SK-MEL-5 (cell line): ENCODE results near the gene RBM12. TPM values are rescaled to one million over a fixed set of nuclear protein-coding genes. Genes with fewer than 3 reads are reported as not detected.
"Not testable (repeated sequence)": the region's sequence is repeated elsewhere in the genome, so short reads cannot be mapped to it uniquely, and the experiment has no call there.

Source experiments
- DNase-seq: peaks from one replicate; pipeline ENCODE4 v3.0.0-alpha.2; 2016; ENCODE audit warnings: low read depth, low spot score
- in situ Hi-C: cut with HindIII; loops from 2 replicates; pipeline ENCODE4 v1.10.0; 2016; ENCODE audit warnings: low sequenced_read_pairs, high pct_unique_total_duplicates, low pct_unique_long_range_greater_than_20kb
- polyA plus RNA-seq, 2 experiments: library from polyadenylated mRNA; depleted of rRNA; stranded (reverse); fragments of >200 nt; gene quantifications; 2 replicates each; pipeline ENCODE4 v1.2.3, GENCODE V29; 2015
- total RNA-seq: library from RNA; depleted of rRNA; stranded (reverse); fragments of >200 nt; shearing (Covaris generic); gene quantifications from 2 replicates; pipeline ENCODE4 v1.2.3, GENCODE V29; 2014; rRNA removed

The RBM12 gene, protein sequence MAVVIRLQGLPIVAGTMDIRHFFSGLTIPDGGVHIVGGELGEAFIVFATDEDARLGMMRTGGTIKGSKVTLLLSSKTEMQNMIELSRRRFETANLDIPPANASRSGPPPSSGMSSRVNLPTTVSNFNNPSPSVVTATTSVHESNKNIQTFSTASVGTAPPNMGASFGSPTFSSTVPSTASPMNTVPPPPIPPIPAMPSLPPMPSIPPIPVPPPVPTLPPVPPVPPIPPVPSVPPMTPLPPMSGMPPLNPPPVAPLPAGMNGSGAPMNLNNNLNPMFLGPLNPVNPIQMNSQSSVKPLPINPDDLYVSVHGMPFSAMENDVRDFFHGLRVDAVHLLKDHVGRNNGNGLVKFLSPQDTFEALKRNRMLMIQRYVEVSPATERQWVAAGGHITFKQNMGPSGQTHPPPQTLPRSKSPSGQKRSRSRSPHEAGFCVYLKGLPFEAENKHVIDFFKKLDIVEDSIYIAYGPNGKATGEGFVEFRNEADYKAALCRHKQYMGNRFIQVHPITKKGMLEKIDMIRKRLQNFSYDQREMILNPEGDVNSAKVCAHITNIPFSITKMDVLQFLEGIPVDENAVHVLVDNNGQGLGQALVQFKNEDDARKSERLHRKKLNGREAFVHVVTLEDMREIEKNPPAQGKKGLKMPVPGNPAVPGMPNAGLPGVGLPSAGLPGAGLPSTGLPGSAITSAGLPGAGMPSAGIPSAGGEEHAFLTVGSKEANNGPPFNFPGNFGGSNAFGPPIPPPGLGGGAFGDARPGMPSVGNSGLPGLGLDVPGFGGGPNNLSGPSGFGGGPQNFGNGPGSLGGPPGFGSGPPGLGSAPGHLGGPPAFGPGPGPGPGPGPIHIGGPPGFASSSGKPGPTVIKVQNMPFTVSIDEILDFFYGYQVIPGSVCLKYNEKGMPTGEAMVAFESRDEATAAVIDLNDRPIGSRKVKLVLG
- total RNA-seq, result 57.2 and 61.7 TPM in 2 replicates
- polyA plus RNA-seq (2015; cell fraction: cytosol; rRNA removed), result 38.6 and 41.8 TPM in 2 replicates
- polyA plus RNA-seq (2015; cell fraction: nucleus; rRNA removed), result 37.4 and 45.8 TPM in 2 replicates

DNA sequence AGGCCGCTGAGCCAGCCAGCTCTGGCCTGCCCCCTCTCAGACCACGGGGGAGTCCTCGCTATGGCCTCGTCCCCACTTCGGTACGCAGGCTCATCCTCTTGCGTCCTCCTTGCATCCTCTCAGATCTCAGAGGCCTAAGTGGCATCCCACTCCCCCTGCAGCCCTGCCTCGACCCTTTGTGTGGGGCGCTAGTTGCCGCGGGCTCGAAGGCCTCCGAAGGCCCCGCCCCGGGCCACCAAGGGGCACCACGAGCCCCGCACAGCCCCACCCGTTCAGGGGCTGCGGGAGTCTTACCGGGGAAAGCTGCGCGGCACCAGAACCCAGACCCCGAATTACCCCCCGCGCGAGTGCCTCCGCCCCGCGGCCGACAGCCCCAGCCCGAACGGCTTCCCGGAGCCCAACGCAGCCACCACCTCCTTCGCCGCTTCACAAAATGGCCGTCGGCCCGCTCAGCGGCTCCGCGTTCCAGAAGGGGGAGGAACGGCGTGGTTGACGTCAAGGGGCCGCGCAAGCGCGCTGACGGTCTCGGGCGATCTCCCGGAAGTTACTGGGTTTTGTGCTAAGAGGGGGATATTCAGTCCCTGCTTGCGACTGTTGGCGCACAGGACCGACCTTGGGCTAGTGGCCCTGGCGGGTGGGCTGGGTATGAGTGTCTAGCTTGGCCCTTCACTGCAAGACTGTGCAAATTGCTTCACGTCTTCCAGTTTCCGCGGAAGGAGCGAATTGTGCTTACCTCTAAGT lies at the start of gene RBM12, which contains the start of gene CPNE1:
RBM12 (minus strand) TSS at position 435 of the 741 bp plus-strand sequence. CDS start 9,578 bp downstream, outside the sequence.
CPNE1 (minus strand) TSS at position 435 of the 741 bp plus-strand sequence. CDS start 31,977 bp downstream, outside the sequence.
- in situ Hi-C loops, result no loop called here
- peak; percentile 95 for DNase-seq

DNA sequence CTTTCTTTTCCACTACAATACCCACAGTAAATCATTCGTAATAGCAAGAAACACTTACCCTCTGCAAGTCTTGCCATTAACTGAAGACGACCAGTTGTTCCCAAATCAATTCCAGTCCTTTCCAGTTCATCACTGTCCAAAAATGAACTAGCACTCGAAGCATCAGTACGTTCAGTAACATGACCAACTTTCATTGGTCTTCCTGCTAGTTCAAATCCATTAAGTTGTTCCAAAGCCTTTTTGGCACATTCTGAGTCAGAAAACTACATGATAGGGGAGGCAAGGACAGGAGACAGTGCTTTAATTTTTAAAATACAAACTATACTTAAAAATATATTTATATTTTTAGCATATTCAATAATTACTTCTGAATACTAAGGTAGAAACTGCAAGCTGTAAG lies 49.4 kb upstream of the RBM12 start:
- in situ Hi-C loops, result no loop called here

DNA sequence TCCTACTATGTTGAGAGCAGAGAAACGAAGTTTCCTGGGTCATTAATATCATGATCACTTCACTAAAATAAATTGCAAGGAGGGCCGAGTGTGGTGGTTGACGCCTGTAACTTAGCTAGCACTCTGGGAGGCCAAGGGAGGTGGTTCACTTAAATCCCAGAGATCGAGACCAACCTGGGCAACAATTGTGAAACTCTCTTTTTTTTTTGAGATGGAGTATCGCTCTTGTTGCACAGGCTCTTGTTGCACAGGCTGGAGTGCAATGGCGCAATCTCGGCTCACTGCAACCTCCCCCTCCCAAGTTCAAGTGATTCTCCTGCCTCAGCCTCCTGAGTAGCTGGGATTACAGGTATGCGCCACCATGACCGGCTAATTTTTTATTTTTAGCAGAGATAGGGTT lies 48.4 kb upstream of the RBM12 start:
- in situ Hi-C loops, DNase-seq: not testable (repeated sequence)

More for the DNA sequence above, 49.4 kb upstream of the RBM12 start:
- DNase-seq, result no peak

DNA sequence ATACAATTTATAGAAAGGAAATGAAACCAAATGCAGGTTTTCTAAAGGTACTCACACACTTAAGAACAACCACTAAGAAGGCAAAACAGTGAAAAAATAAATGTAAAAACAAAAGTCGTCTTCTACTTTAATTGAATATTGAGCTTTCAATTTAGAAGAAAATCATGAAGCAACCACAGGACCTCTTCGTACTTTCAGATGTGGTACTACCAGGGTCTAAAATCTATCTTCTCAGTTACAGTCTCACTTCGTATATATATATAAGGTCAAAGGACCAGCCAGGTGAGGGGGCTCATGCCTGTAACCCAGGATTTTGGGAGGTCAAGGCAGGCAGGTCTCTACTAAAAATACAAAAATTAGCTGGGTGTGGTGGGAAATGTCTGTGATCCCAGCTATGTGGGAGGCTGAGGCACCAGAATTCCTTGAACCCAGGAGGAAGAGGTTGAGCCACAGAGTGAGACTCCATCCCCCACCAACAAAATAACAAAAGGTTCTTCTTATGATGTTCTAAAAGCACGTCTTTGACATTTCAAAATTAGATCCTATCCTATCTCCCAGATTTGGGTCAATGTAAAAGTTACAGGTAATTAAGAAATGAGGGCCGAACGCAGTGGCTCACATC lies 47.0 kb upstream of the RBM12 start:
- DNase-seq, result no peak
- in situ Hi-C loops, result no loop called here

DNA sequence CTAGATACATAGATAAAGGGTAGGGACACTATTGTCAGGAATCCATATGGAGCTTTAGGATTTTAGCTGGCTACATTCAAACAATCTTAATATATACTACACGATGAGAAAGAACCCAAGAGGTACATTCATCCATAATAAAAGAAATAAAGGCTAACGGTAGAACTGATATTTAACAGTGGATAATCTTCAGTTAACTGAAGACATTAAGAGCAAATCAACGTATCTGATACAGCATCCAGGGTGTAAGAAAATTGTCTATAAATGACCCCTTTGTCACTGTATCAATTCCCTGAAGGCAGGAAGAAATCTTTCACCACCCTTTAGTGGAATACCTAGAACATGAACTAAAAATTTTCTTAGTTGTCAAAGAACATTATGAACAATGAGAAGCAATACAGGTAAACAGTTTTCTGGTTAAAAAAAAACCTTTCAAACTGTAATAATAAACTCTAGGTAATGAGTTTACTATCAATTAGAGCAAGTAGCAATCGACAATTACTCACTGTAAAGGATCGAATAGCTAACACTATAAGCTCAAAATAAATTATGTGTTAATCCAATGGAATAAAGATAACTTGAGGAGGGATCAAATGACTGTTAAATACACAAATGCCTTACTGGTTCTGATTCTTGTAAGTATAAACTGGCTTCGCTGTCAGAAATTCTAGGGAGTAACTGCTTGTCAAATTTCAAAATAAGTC lies 46.3 kb upstream of the RBM12 start:
- in situ Hi-C loops, result no loop called here
- no peak for DNase-seq

DNA sequence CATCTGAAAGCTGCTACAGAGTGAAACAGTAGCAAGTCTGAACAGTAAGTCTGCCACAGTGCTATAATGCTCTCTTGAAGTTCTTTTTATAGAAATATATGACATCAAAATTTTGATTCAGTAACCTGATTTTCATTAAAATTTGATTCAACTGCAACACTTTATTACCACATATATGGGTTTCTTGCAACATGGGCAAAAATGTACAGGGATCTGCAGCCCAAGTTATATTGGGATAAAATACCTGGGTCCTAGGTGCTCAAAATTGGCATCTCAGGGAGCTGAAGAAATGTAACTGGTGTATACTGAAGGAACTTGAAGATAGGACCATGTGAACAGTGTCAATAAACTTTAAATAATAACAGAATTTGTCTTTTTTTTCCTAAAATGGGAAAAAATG lies 45.3 kb upstream of the RBM12 start:
- no peak for DNase-seq
- in situ Hi-C loops, result no loop called here

DNA sequence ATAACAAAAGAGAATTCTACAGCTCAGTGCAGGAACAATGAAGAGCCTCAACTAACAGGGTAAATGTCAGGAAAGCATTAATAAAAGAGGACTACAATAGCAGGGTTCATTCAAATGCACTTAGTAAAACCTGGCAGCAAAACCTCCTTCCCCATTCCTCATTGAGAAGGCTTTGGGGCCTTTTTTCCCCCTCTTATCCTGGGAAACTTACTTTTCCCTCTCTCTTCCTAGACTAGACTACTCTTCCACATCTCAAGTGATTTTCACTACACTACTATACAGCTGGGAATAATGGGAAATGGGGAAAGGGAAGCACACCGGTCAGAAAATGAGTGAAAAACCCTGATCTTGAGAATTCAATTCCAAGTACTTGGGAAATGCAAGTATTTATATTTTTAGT lies 44.6 kb upstream of the RBM12 start:
- in situ Hi-C loops, result no loop called here
- DNase-seq, result peak; percentile 30

DNA sequence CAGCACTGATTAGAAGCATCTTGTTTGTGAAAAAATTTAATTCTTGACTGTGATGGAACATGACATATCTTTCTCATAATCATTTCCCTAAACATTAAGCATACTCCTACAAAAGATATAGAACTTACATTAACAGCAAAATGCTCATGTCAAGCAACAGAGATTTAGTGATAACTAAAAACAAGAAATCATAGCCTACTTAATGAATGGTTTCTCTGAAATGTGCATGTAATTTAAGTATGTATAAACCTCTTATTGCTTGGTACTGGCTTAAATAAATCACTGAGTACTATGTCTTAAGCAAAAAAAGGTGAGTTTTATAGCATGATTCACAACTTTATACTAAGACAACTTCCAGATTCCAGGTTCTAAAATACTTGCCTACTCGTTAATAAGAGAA lies 43.8 kb upstream of the RBM12 start:
- in situ Hi-C loops, result no loop called here
- no peak for DNase-seq

DNA sequence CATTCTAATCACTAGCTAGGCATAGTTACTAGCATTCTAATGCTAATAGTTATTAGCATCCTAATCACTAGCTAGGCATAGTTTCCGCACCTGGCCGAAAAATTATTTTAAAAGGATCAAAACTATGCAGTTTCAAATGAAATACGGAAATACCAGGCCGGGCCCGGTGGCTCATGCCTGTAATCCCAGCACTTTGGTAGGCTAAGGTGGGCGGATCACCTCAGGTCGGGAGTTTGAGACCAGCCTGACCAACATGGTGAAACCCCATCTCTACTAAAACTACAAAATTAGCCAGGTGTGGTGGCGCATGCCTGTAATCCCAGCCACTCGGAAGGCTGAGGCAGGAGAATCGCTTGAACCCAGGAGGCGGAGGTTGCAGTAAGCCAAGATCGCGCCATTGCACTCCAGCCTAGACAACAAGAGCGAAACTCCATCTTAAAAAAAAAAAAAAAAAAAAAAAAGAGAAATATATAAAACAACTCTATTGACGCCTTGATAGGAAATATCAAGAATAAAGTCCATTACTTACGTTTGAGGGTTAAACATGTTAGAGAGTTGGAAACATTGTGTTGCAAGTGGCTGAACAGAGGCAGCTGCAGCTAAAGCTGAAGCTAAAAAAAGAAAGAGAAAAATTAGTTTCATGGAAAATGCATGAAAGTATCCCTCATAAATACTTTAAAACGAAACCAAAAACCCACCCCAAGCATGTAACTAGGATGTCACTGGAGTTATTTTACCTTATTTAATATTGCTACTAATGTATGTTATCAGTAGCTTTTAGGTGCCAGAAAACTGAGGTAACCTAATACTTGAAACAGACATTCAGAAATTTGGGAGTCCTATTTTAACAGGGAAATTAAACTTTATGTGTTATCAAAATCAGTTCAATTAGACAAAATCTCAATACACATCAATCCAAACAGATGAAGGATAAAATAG lies 42.2 kb upstream of the RBM12 start:
- in situ Hi-C loops, DNase-seq: not testable (repeated sequence)

DNA sequence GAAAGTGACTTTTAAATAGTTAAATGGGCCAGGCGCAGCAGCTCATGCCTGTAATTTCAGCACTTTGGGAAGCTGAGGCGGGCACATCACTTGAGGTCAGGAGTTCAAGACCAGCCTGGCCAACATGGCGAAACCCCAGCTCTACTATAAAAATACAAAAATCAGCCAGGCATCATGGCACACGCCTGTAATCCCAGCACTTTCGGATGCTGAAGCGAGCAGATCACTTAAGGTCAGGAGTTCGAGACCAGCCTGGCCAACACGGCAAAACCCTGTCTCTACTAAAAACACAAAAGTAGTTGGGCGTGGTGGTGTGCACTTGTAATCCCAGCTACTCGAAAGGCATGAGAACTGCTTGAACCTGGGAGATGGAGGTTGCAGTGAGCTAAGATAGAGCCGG lies 41.2 kb upstream of the RBM12 start:
- in situ Hi-C loops, DNase-seq: not testable (repeated sequence)

DNA sequence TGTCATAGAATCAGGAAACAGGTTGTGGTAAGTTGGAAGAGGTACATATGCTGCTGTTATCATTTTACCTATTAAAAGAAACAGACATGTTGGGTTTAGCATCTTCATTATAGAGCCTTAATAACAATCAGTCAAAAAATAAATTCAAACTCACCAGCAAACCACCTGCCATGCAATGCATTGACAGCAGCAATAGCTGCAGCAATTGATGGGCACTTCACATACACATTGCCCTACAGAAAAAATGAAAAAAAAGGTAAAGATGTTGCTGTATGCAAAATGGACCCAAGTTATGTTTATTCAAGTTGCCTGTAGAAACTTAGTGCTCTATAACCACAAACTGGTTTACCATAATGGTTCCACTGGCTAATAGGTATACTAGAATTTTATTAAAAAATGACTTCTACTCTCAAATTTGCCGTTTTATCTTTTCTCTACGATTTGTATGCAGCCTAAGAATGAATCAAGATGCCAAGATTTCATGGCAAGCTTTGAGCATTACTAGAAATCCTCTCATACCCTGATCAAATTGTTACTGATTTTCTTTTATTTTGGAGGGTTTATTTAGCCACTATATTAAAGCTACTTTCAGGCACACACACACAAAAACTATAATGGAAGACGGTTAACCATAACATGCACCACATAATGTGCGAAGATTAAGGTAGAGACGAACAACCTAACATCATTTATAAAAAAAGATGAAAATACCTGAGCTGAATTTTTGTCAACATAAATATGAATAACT lies 40.0 kb upstream of the RBM12 start:
- in situ Hi-C loops, result no loop called here
- DNase-seq, result no peak

DNA sequence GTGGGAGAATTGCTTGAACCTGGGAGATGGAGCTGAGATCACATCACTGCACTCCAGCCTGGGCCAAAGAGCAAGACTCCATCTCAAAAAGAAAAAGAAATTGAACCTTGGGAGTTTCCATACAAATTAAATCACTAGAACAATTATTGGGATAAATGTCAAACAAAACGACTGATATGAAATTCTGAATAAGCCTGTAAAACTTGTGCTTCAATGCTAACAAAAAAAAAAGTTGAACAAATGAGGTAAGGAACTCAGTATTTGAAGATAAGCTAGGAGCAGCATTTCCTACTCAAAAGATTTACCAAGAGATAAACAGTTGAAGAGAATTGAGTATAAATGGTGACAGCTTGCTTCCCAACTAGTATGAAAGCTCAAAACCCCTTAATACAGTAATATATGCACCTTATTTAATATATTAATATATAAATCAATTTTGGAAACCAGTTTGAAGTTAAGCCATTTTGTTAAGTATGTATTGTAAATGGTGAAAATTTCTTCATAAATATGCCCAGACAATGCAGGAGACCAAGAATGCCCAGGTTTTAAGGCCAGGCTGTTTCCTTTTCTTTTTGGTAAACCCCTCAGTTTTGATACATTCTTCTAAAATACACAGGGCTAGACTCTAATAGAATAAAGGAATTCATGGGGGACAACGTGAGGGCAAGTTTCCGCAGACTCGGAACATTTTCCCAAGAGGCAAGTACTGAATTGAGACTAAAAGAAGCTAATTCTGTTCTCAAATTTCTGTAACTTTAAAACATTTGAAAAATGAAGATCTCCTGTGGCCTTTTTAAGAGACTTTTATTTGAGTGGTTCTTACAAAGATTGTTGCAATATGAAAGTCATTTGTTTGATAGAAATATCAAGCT lies 38.4 kb upstream of the RBM12 start:
- DNase-seq, result no peak
- in situ Hi-C loops, result no loop called here

DNA sequence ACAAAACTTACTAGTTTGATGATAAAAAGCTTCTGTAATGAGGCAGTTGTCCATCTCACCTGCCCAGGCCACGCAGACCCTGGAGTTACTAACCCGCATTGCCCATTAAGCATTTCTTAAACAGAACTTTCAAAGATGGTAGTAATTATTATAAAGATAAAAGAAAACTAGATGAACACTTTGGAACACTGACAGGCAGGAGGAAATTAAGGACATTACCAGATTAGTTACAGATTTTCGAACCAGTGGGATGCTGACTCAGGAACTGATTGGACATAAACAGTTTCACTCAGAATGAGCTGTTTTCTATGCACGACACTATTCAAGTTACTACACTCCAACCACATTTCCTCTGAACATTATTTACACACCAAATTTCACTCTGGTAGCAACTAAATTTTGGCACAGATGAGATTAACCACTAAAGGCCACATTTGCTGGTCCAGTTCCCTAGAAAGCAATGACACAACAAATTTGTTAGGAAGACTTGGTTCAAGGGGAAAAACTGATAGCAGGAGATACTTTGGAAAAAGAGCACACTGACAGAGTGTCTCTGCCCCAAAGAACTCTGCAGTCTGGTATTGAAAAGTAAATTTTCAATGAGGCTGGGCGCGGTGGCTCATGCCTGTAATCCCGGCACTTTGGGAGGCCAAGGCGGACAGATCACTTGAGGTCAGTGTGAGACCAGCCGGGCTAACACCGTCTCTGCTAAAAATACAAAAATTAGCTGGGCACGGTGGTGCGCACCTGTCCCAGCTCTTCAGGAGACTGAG lies 37.5 kb upstream of the RBM12 start:
- in situ Hi-C loops, result no loop called here
- DNase-seq, result no peak
